Testis (tissue), 2 donors: Measurements from ENCODE around the gene NES.

Experiments used
- CTCF ChIP-seq, 3 experiments: fragments of 450-650 bp in 2 of 3; fragments of 200-600 bp in 1 of 3; sonication (generic) in 1 of 3; IDR thresholded peaks; one replicate each; pipeline ENCODE4 v1.5.1; 2016 to 2019; ENCODE audit warnings: antibody characterized with exemption in 3 of 3, mild to moderate bottlenecking in 2 of 3, moderate library complexity in 1 of 3
- POLR2A ChIP-seq: fragments of 450-650 bp; IDR thresholded peaks from one replicate; pipeline ENCODE4 v1.6.1; 2017; ENCODE audit warnings: antibody characterized with exemption, mild to moderate bottlenecking, moderate library complexity

DNA sequence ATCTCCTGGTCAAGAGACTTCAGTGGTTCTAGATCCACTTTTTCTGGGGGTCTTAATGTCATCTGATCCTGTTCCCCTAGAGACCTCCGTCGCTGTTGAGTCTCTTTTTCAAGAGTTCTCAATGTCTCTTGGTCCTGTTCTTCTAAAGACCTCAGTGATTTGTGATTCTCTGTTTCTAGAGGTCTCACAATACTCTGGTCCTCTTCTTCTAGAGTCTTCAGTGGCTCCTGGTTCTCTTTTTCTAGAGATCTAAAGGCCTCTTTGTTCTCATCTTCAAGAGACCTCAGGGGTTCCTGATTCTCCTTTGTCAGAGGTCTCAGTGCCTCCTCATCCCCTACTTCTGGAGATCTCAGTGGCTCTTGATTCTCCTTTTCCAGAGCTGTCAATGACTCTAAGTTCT is 5.4 kb downstream of the NES start:
- TF ChIP-seq POLR2A (no peak), CTCF (IDR thresholded peaks at IDR 0.05) (no peak)
